Astrocyte of the spinal cord (primary cell): ENCODE results near the gene CAVIN2.

Source experiments
- DNase-seq: peaks from one replicate; pipeline ENCODE4 v3.0.0; 2011; ENCODE audit warnings: low read depth, low spot score
- H3K4me3 ChIP-seq: 2 replicates; pipeline ENCODE4 v1.5.1; 2011; ENCODE audit warnings: low read depth, mild to moderate bottlenecking, low read length, moderate library complexity
- CTCF ChIP-seq: IDR thresholded peaks from 2 replicates; pipeline ENCODE4 v1.5.1; 2012; ENCODE audit warnings: low read depth, mild to moderate bottlenecking, low read length, inconsistent platforms
- in situ Hi-C: cut with HindIII; loops from 2 replicates; pipeline ENCODE4 v1.10.0; 2017; ENCODE audit warnings: low sequenced_read_pairs

The CAVIN2 gene

GRCh38 chr2:191835100-191835499 is 11.8 kb downstream of the CAVIN2 start:
- in situ Hi-C loops: no loop called here
- no peak overlapping the region for H3K4me3 ChIP-seq
- no peak for DNase-seq
- no peak for TF ChIP-seq CTCF

GRCh38 chr2:191833356-191833755 is 13.5 kb downstream of the CAVIN2 start:
- no peak for TF ChIP-seq CTCF
- in situ Hi-C loops: no loop called here

GRCh38 chr2:191832668-191833067 is 14.2 kb downstream of the CAVIN2 start:
- TF ChIP-seq CTCF: no peak
- no peak for DNase-seq
- no peak overlapping the region for H3K4me3 ChIP-seq
- in situ Hi-C loops: no loop called here

More at GRCh38 chr2:191833356-191833755, 13.5 kb downstream of the CAVIN2 start:
- DNase-seq: no peak
- H3K4me3 ChIP-seq: no peak overlapping the region

- DNase-seq: peak; percentile 40
- in situ Hi-C loops: no loop called here
- H3K4me3 ChIP-seq: no peak overlapping the region
- TF ChIP-seq CTCF: no peak
These were observed 15.4 kb downstream of the CAVIN2 start for GRCh38 chr2:191831410-191831994.

- H3K4me3 ChIP-seq: no peak overlapping the region
- in situ Hi-C loops: no loop called here
- TF ChIP-seq CTCF: no peak
- no peak for DNase-seq
These were observed 22.5 kb downstream of the CAVIN2 start for GRCh38 chr2:191824398-191824797.

- in situ Hi-C loops: no loop called here
- no peak overlapping the region for H3K4me3 ChIP-seq
- TF ChIP-seq CTCF: no peak
- no peak for DNase-seq
These were observed 25.8 kb downstream of the CAVIN2 start for GRCh38 chr2:191821078-191821477.
